ENCODE results near the gene OTOL1.

- TF ChIP-seq POLR2A (IDR thresholded peaks at IDR 0.05) (no peak), CTCF (IDR thresholded peaks at IDR 0.05 in 4 of 5, conservative IDR thresholded peaks at IDR 0.05 in 1 of 5) (no peak)
Measured at GRCh38 chr3:161531930-161532329, 35.3 kb downstream of the OTOL1 start.

Data from gastrocnemius medialis (tissue), 4 donors.